Nephron (organoid): ENCODE data around the gene PARL.

Experiments
- H3K27ac Mint-ChIP-seq, 3 experiments: 2 replicates each; pipeline ENCODE4 v1.8.0; 2020; ENCODE audit warnings: mixed read lengths in 3 of 3, mild to moderate bottlenecking in 2 of 3, moderate library complexity in 1 of 3
- H3K27me3 Mint-ChIP-seq: 2 replicates; pipeline ENCODE4 v1.8.0; 2021; ENCODE audit warnings: low read depth, mild to moderate bottlenecking, moderate library complexity, mixed read lengths
- H3K36me3 Mint-ChIP-seq: 2 replicates; pipeline ENCODE4 v1.8.0; 2020; ENCODE audit warnings: low read depth, mixed read lengths
- H3K4me1 Mint-ChIP-seq: 2 replicates; pipeline ENCODE4 v1.8.0; 2020; ENCODE audit warnings: mixed read lengths
- H3K4me3 Mint-ChIP-seq, 3 experiments: 2 replicates each; pipeline ENCODE4 v1.8.0; 2020; ENCODE audit warnings: mild to moderate bottlenecking in 3 of 3, mixed read lengths in 3 of 3, moderate library complexity in 2 of 3
- H3K9me3 Mint-ChIP-seq: 2 replicates; pipeline ENCODE4 v1.8.0; 2020; ENCODE audit warnings: mixed read lengths
- CTCF ChIP-seq, 3 experiments: fragments of 200-600 bp; sonication (generic); IDR thresholded peaks; one replicate each; pipeline ENCODE4 v1.5.0; 2021; ENCODE audit warnings: antibody characterized with exemption in 3 of 3; ENCODE audit not compliant: unreplicated experiment in 3 of 3

PARL gene

DNA sequence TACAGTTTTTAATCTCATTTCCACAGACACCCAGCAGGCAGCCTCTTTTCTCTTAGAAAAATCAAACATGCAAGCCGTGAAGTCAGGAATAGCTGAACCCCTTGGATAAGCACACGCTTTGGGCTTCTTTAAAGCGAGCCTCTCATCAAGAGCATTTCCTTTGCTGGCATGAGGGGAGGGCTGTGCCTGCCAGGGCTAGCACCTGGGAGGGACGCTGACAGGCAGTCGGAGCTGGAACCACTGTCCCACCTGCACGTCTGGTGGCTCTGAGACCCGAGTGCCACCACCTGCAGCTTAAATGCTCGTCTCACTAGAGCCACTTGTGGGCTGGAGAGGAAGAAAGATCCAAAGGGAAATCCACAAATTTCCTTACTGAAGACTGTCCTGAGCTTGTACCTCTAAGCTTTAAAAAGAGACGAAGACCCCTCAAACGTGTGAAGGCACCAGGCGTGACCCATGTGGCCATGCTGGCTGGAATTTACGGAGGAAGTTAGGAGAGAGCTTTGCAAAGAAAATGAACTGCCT lies 68.7 kb downstream of the PARL start:
- Mint-ChIP-seq H3K27ac (no peak overlapping the region), H3K27me3 (no peaks in the 10 kb centered on the region), H3K4me1 (no peaks in the 10 kb centered on the region), H3K4me3 (no peak overlapping the region), H3K36me3 (peaks cover 30% of the 10 kb centered on the region), H3K9me3 (no peaks in the 10 kb centered on the region)
- TF ChIP-seq CTCF (IDR thresholded peaks at IDR 0.05; ENCODE audit: unreplicated experiment in 3 of 3), result no peak

DNA sequence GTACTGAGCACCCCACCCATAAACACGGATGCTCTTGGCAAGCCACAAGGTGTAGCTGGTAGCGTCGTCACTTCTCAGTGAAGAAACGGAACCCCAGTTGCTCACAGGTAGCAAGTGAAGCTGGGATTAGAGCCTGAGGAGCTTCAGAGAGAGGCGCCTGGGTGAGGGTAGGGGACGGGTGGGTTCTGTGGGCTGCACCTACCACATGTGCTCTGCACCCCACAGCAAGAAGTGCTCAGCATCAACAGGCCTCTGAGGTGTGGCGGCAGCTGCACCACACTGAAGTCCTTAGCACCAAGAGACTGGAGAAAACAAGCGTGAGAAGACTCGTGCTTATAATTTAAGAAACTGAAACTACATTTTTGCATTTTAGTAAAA lies 69.1 kb downstream of the PARL start:
- H3K9me3 Mint-ChIP-seq, result no peaks in the 10 kb centered on the region
- peaks cover 33% of the 10 kb centered on the region for H3K36me3 Mint-ChIP-seq
- H3K4me3 Mint-ChIP-seq, result no peak overlapping the region
- H3K27ac Mint-ChIP-seq, result no peak overlapping the region
- H3K4me1 Mint-ChIP-seq, result no peaks in the 10 kb centered on the region
- no peaks in the 10 kb centered on the region for H3K27me3 Mint-ChIP-seq
- TF ChIP-seq CTCF (IDR thresholded peaks at IDR 0.05; ENCODE audit: unreplicated experiment in 3 of 3), result no peak

- H3K4me1 Mint-ChIP-seq, result peaks cover under 1% of the 10 kb centered on the region
- no peak for TF ChIP-seq CTCF (IDR thresholded peaks at IDR 0.05; ENCODE audit: unreplicated experiment in 3 of 3)
- H3K27ac Mint-ChIP-seq, result peak overlapping the region in 1 of 3 experiments; percentile 21
- peaks cover 40% of the 10 kb centered on the region for H3K36me3 Mint-ChIP-seq
- no peaks in the 10 kb centered on the region for H3K27me3 Mint-ChIP-seq
- no peaks in the 10 kb centered on the region for H3K9me3 Mint-ChIP-seq
- H3K4me3 Mint-ChIP-seq, result no peak overlapping the region
Observed at GRCh38 chr3:183814240-183814639, 70.4 kb downstream of the PARL start.

DNA sequence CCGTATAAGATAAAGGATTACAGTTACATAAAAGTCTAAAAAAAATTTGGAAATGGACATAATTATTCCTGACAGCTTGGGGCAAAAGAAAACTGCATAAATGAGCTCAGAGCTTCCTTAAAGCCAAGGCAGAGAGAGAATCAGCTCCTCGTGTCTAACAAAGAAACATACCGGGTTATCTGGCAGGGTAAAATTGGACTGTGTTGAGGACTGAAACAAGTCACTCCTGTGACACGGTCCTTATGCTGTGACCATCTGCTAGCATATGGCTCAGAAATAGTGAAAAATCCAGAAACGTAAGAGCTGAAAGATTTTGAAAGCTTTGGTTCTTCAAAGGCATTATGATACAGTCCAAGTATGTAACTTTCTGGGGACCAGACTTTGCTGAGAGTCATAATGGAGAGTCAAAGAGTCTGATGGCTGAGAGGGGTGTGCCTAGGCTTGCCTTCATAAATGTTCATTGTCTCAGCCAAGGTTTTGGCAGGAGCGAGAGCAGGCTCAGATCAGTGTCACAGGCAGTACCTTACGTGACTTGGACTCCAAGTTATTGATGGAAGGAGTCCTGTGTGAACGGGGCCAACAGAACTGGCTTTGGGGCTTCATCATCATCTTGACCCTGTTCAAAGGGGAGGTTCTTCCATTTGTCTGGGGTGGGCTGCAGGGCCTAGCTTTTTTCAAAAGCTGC lies 71.8 kb downstream of the PARL start:
- Mint-ChIP-seq H3K36me3 (peaks cover 50% of the 10 kb centered on the region), H3K9me3 (no peaks in the 10 kb centered on the region), H3K4me1 (peaks cover 10% of the 10 kb centered on the region), H3K4me3 (no peak overlapping the region), H3K27me3 (no peaks in the 10 kb centered on the region), H3K27ac (peak overlapping the region; percentile 5 to 45 (median 44))
- TF ChIP-seq CTCF (IDR thresholded peaks at IDR 0.05; ENCODE audit: unreplicated experiment in 3 of 3), result no peak

DNA sequence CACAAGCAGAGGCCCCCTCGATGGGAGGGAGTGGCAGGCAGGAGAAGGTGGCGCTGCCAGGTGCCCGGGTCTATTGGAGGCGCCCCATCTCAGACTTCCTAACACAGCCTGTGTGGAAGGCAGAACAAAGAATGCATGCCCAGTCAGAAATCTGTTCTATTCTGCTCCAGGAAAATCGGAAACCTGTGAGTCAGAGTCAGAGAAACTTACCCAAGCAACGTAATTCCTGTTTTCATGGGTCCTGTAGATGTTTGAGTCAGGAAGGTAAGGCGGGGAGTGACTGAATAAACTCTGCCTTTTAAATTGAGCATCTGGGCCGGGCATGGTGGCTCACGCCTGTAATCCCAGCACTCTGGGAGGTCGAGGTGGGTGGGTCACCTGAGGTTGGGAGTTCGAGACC lies 73.0 kb downstream of the PARL start:
- TF ChIP-seq CTCF (IDR thresholded peaks at IDR 0.05; ENCODE audit: unreplicated experiment in 3 of 3), result no peak
- H3K9me3 Mint-ChIP-seq, result no peaks in the 10 kb centered on the region
- H3K27me3 Mint-ChIP-seq, result no peaks in the 10 kb centered on the region
- H3K4me1 Mint-ChIP-seq, result peaks cover 21% of the 10 kb centered on the region
- H3K27ac Mint-ChIP-seq, result no peak overlapping the region
- H3K4me3 Mint-ChIP-seq, result no peak overlapping the region
- H3K36me3 Mint-ChIP-seq, result peaks cover 59% of the 10 kb centered on the region
